Heart right ventricle (tissue), 16 donors: Measurements from ENCODE around the gene WDR5B. TPM values are rescaled to one million over a fixed set of nuclear protein-coding genes. Genes with fewer than 3 reads are reported as not detected.

Experiments used
- ATAC-seq, 8 donors: fragments of 200-7000 bp; cut with Tn5 transposase; one replicate each; pipeline ENCODE4 v1.9.1; 2020; ENCODE audit warnings: mild to moderate bottlenecking in 8 of 8, moderate library complexity in 8 of 8, moderate number of reproducible peaks in 1 of 8
- DNase-seq, 2 donors: peaks; one replicate each; pipeline ENCODE4 v3.0.0-alpha.2; 2020
- H3K27ac ChIP-seq, 10 donors: fragments of 200-600 bp; sonication (generic) in 2 of 10; one replicate each; pipeline versions ENCODE4 v1.5.0 to v1.8.0; 2020 to 2022; ENCODE audit warnings: mild to moderate bottlenecking in 3 of 10
- H3K27me3 ChIP-seq, 7 donors: fragments of 200-600 bp; one replicate each; pipeline ENCODE4 v1.8.0; 2021 to 2022; ENCODE audit warnings: mild to moderate bottlenecking in 2 of 7
- H3K36me3 ChIP-seq, 9 donors: fragments of 200-600 bp; sonication (generic) in 1 of 9; one replicate each; pipeline versions ENCODE4 v1.5.0 to v1.8.0; 2020 to 2022; ENCODE audit warnings: mild to moderate bottlenecking in 2 of 9
- H3K4me1 ChIP-seq, 9 donors: fragments of 200-600 bp; sonication (generic) in 1 of 9; one replicate each; pipeline versions ENCODE4 v1.5.0 to v1.8.0; 2020 to 2022; ENCODE audit warnings: mild to moderate bottlenecking in 4 of 9
- H3K4me3 ChIP-seq, 10 donors: fragments of 200-600 bp; sonication (generic) in 2 of 10; one replicate each; pipeline versions ENCODE4 v1.5.0 to v1.8.0; 2020 to 2022; ENCODE audit warnings: mild to moderate bottlenecking in 7 of 10, moderate library complexity in 2 of 10
- H3K9me3 ChIP-seq, 11 donors: fragments of 200-600 bp in 10 of 11; sonication (generic) in 2 of 11; one replicate each; pipeline versions ENCODE4 v1.5.0 to v1.8.0; 2013 to 2022; ENCODE audit warnings: mild to moderate bottlenecking in 2 of 11, control low read depth in 1 of 11, moderate library complexity in 1 of 11
- CTCF ChIP-seq, 9 donors: fragments of 200-600 bp; sonication (generic) in 2 of 9; IDR thresholded peaks; one replicate each; pipeline versions ENCODE4 v1.5.0 to v1.8.0; 2021 to 2022; ENCODE audit warnings: antibody characterized with exemption in 9 of 9, mild to moderate bottlenecking in 5 of 9, moderate library complexity in 1 of 9
- WGBS, 2 donors: extraction: QIAGEN DNeasy Blood & Tissue Kit; methylation state at CpG; one replicate each; pipeline ENCODE4 v1.1.7; 2013; ENCODE audit warnings: inconsistent platforms in 1 of 2; 5-methylcytosine and 5-hydroxymethylcytosine counted together
- intact Hi-C, 10 donors: fragments of 100-400 bp; cut with DNase I; formaldehyde crosslinking; loops; one replicate each; pipeline versions ENCODE4 v1.11.1 to v1.14.2; 2022
- polyA plus RNA-seq, 2 donors: library from polyadenylated mRNA; stranded (reverse); fragments of 200-250 nt; gene quantifications; one replicate each; pipeline ENCODE4 v1.2.3, GENCODE V29; 2013
- total RNA-seq, 10 donors: library from RNA; stranded (reverse); fragmentation: NEBNext Ultra II Directional in 3 of 10; extraction: Animal tissue kit (Norgen Biotek cat#: 25700) in 3 of 10; gene quantifications; one replicate each; pipeline versions ENCODE4 v1.2.1 to v1.2.4, GENCODE V29; 2021 to 2023
- donor health status: Arrhythmogenic right ventricular cardiomyopathy.
- donor health status: ischemic (EF 13 %, LVEDD 7.1; RV severe dilation, severe dysfunction).
- donor health status: healthy with polysubstance abuse.
- donor health status: DM: no; HTN: yes; CAD: no.
- donor health status: DM: no; HTN: no; CAD: no.
- donor health status: ischemic (EF 25% LVEDD 6.9; RV normal size, moderate dysfunction).
- donor health status: ischemic (EF 25% LVEDD 5.7; RV mildly dilated, moderate dysfunction).
- donor health status: healthy.
- donor health status: DM: yes; HTN: yes; CAD: no.
- donor health status: Ischemic cardiomyopathy.
- donor health status: ischemic (EF 35%, LVEDD 5.7; RV mildly dilated, moderate dysfunction).
- donor health status: nonischemic (EF 11% LVEDD 7.7; RV severe dilation, severe dysfunction).
- donor health status: DM: yes; HTN: yes; CAD: no.
- donor health status: PGD.
- donor health status: ischemic (EF 29% LVEDD 5.4; RV normal size, mild dysfunction).
- donor health status: nonischemic (EF 23%, LVEDD 6.1; RV moderate dilation, normal function).

The WDR5B gene
- total and polyA plus RNA-seq, 12 donors = 1.8 to 3.9 (median 2.9) TPM

DNA sequence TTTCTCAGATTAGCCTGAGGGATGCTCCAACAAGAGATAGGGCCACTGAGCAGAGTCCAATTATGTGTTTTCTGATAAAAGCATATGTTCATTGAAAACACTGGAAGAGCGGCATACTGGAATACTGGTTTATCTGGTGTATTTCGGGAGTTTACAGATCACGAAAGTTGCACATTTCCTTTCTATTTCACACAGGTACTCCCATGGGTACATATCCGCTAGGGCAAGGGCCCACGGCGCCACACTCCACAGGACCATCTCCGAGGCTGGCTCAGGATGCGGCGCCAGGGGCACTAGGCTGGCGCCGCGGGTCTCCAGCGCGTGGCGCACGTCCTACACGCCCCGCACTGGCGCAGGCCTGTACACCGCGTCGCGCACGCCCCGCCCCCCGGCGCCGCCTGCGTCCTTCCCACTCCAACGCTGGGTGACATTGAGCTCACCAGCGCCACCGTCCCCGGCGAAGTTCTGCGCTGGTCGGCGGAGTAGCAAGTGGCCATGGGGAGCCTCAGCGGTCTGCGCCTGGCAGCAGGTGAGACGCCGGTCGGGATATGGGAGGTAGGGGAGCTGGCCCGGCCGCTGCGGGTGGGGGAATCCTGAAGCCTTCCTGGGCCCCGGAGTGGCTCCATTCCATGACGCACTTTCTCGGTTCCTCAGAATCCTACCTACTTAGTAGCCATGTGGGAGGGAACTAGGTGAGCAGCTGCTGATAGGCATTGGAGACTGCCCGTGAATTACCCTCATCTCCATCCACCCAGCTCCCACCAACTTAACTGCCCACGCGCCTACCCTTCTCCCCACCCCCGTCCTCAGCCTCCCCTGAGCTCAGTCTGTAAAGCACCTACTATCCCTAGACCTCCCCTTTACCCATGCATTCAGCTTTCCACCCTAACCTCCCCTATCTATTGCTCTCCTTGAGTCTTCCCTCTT lies 31.8 kb downstream of the WDR5B start, which contains the start of gene FAM162A:
TSS of gene FAM162A (plus strand) at position 412 of the 927 bp plus-strand sequence. CDS start at position 496, 84 bp downstream.
- Histone ChIP-seq H3K9me3 (no peaks in the 10 kb centered on the region), H3K27ac (peak within 1 kb of the TSS; percentile 69 to 94 (median 90)), H3K4me1 (peaks cover 0 to 39% (median 23%) of the 10 kb centered on the region in 9 donors), H3K36me3 (peaks cover 0 to 26% (median 0%) of the 10 kb centered on the region in 9 donors), H3K4me3 (peak within 1 kb of the TSS; percentile 57 to 88 (median 74)), H3K27me3 (no peaks in the 10 kb centered on the region)
- TF ChIP-seq CTCF (IDR thresholded peaks at IDR 0.05) = peak in 8 of 9 donors; percentile 46 to 84 (median 60)
- DNase-seq (peak; percentile 93 to 95), ATAC-seq (peak; percentile 98 to 99 (median 98))
- WGBS, 2 donors = 0 to 1% methylated on average over 52 of the region's 52 CpGs
- intact Hi-C loops = loop anchor here in 1 of 10 donors (5.0 kb wide), 1 partner anchor 837 kb away; the partner anchor contains the start of gene POLQ

- Histone ChIP-seq H3K36me3 (peaks cover 0 to 26% (median 0%) of the 10 kb centered on the region in 9 donors), H3K4me3 (peak within 1 kb of the TSS; percentile 57 to 88 (median 74)), H3K27ac (peak within 1 kb of the TSS; percentile 69 to 94 (median 90)), H3K4me1 (peaks cover 0 to 39% (median 23%) of the 10 kb centered on the region in 9 donors), H3K27me3 (no peaks in the 10 kb centered on the region), H3K9me3 (no peaks in the 10 kb centered on the region)
- WGBS, 2 donors = 0 to 1% methylated on average over 31 of the region's 31 CpGs
- peak; percentile 79 to 93 (median 88) for ATAC-seq
- TF ChIP-seq CTCF (IDR thresholded peaks at IDR 0.05) = peak in 1 of 9 donors; percentile 4
- DNase-seq = peak; percentile 85 to 90
- intact Hi-C loops = loop anchor here in 1 of 10 donors (5.0 kb wide), 1 partner anchor 836 kb away; the partner anchor contains the start of gene POLQ
Measured at GRCh38 chr3:122382888-122383666, 32.8 kb downstream of the WDR5B start, which contains the start of gene MIX23. TSS of gene MIX23 (minus strand) at chr3:122383231. CDS start at chr3:122383224, 7 bp downstream.

DNA sequence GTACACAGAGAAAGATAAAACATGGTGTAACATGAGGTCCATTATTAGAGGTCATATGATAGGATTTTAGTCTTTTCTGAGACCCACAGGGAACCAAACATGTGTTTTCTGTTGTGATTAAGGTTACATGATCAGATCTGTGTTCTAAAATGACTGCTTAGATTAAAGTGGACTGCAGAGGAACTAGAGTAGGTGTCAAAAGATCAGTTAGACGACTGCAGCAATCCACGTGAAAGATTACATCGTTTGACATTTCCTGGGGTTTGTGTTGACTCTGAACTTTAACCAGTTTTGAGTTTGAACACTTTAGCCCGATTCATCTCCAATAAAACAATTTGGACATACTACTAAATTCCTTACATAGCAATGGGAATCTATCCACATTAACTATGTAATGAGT lies 37.9 kb downstream of the WDR5B start:
- WGBS, 2 donors = 63 to 67% methylated on average over 4 of the region's 4 CpGs

More for the DNA sequence above, 37.9 kb downstream of the WDR5B start:
- no peak for TF ChIP-seq CTCF (IDR thresholded peaks at IDR 0.05)
- Histone ChIP-seq H3K9me3 (no peaks in the 10 kb centered on the region), H3K36me3 (peaks cover 0 to 15% (median 0%) of the 10 kb centered on the region in 9 donors), H3K27ac (no peak overlapping the region), H3K4me1 (peaks cover 0 to 12% (median 10%) of the 10 kb centered on the region in 9 donors), H3K4me3 (no peak overlapping the region), H3K27me3 (no peaks in the 10 kb centered on the region)
- ATAC-seq (no peak), DNase-seq (no peak)
- intact Hi-C loops = no loop called here
